ENCODE results near the gene ANXA4.

The ANXA4 gene

GRCh38 chr2:69863298-69863697, 121.4 kb downstream of the ANXA4 start:
- DNase-seq = no peak

Data from NCI-H1436 (cell line).